Retinal pigment epithelial cell (primary cell): ENCODE data around the gene C15orf62.

Experiments
- DNase-seq: peaks from one replicate; pipeline ENCODE4 v3.0.0-alpha.2; 2010; ENCODE audit warnings: low read depth
- H3K4me3 ChIP-seq: 2 replicates; pipeline ENCODE4 v1.5.1; 2011; ENCODE audit warnings: mild to moderate bottlenecking, low read length, control low read depth, moderate library complexity
- CTCF ChIP-seq: conservative IDR thresholded peaks from 2 replicates; pipeline ENCODE4 v1.5.1; 2011; ENCODE audit warnings: low read depth, low read length, control low read depth, inconsistent platforms

The C15orf62 gene

GRCh38 chr15:40792394-40792793 is 22.6 kb downstream of the C15orf62 start:
- H3K4me3 ChIP-seq: no peak overlapping the region
- no peak for DNase-seq
- TF ChIP-seq CTCF: no peak

- peak; percentile 72 for DNase-seq
- TF ChIP-seq CTCF: no peak
- no peak overlapping the region for H3K4me3 ChIP-seq
Measured at GRCh38 chr15:40793216-40793989, 23.6 kb downstream of the C15orf62 start.

- no peak overlapping the region for H3K4me3 ChIP-seq
- no peak for TF ChIP-seq CTCF
- no peak for DNase-seq
Measured at GRCh38 chr15:40796041-40796440, 26.3 kb downstream of the C15orf62 start.

- no peak for TF ChIP-seq CTCF
- no peak overlapping the region for H3K4me3 ChIP-seq
- DNase-seq: no peak
Measured at GRCh38 chr15:40796512-40796911, 26.7 kb downstream of the C15orf62 start.

- DNase-seq: no peak
- no peak for TF ChIP-seq CTCF
- no peak overlapping the region for H3K4me3 ChIP-seq
Measured at GRCh38 chr15:40799523-40799922, 29.7 kb downstream of the C15orf62 start.

- H3K4me3 ChIP-seq: no peak overlapping the region
- DNase-seq: no peak
- no peak for TF ChIP-seq CTCF
Measured at GRCh38 chr15:40803076-40803475, 33.3 kb downstream of the C15orf62 start.

- no peak for TF ChIP-seq CTCF
- H3K4me3 ChIP-seq: no peak overlapping the region
- DNase-seq: no peak
Measured at GRCh38 chr15:40803688-40804087, 33.9 kb downstream of the C15orf62 start.
